HG03575 (cell line): ENCODE data around the gene C2CD4C.
"Not testable (repeated sequence)": the region's sequence is repeated elsewhere in the genome, so short reads cannot be mapped to it uniquely, and the experiment has no call there.

ENCODE experiments used
- ATAC-seq: cut with Tn5 transposase; IDR thresholded peaks from one replicate; pipeline ENCODE4 v1.9.1; 2021; ENCODE audit not compliant: unreplicated experiment, insufficient number of reproducible peaks, low FRiP score; ENCODE audit errors: extremely low read depth

The C2CD4C gene

DNA sequence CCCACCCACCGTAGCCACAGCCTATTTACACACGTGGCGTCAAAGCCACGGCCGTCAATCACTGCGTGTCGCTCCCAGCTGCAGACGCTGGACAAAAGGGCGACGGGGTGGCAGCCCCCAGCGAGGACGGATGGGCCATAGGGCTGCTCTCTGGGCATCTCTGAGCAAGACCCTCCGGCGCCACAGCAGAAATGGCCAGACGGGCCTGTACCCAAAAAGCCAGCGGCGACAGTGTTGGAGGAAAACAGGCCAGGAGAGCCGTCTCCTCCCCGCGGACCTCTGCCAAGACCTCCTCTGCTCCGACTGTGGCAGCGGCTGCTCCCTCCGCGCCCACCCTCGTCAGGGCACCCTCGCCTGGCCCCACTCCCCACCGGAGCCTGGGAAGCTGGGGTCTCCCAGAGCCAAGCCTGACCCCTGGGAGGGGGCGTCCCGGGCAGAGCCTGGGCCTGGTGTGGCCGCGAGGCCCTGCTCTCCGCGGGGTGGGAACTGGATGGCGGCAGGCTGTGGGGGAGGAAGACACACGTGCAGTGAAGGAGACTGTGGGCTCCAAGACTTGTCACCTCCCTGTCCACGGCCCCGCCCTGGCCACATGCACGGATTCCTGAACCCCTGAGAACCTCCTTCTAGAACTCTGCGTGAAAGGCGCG is 2.7 kb downstream of the C2CD4C start:
- ATAC-seq, result no peak

DNA sequence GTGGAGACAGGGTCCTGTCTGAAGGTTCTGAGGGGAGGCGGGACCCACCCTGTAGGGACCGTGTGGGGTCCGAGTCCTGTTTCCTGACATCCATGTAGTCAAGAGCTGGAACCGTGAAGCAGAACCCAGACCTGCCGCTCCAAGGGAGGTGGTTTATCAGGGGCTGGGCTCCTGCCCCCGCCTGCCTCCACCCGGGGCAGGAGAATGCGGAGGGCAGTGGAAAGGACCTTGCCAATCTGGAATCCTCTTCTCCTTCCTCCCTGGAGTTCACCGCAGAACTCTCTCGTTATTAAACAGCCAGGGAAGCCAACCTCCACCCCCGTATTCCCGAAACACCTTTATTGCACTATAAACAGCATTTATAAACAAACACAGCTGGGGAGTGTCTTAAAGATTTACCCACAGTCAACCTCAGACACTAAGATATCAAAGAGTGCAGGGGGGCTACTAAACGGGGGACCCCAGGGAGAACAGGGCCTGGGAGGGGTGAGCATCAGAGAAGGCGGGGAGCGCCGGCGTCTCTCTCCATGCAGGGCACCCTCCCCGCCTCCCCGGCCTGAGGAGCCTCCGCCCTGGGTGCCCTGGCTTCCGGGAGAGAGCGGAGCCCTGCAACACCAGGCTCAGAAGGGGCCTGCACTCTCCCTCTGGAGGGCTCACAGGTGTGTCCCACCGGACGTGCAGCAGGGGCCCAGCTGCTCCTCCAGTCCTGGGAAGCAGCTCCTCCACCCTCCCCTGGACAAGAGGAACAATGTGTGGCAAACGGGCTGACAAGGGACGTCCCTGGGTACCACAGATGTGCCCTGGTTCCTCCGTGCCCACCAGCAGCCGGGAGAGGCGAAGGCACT is 3.6 kb downstream of the C2CD4C start:
- no peak for ATAC-seq

DNA sequence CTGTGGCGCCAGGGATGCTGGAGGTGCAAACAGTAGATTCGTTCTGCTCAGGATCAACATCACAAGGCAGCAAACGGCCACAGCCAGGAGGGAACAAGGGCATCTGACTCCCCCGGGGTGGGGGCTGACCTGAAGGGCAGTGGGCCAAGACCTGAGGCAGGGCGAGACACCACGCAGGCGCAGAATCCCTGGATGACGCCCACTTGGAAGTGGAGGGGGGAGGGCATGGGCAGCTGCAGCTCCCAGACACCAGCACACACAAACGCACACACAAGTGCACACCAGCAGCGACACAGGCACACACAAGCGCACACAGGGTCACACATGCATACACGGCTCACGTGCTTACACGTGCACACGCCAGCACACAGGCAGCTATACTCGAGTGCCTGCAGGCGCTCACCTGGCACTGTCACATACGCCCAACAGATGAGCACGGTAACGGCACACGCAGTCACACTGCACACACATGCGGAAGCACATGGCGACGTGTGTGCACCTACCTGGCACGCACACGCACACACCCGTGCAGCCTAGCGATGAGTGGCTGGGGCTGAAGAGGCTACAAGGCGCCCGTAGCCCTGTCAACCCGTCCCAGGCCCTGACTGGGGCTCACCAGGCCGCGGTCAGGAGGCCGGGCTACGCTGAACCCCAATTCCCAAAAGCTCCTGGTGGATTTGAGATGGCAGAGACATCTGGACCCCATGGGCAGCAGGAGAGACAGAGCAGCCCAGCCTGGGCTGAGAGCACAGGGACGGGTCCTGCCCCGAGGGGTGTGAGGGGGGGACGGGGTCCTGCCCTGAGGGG is 5.5 kb downstream of the C2CD4C start:
- no peak for ATAC-seq

GRCh38 chr19:402786-403185 is 6.2 kb downstream of the C2CD4C start:
- ATAC-seq, result no peak

DNA sequence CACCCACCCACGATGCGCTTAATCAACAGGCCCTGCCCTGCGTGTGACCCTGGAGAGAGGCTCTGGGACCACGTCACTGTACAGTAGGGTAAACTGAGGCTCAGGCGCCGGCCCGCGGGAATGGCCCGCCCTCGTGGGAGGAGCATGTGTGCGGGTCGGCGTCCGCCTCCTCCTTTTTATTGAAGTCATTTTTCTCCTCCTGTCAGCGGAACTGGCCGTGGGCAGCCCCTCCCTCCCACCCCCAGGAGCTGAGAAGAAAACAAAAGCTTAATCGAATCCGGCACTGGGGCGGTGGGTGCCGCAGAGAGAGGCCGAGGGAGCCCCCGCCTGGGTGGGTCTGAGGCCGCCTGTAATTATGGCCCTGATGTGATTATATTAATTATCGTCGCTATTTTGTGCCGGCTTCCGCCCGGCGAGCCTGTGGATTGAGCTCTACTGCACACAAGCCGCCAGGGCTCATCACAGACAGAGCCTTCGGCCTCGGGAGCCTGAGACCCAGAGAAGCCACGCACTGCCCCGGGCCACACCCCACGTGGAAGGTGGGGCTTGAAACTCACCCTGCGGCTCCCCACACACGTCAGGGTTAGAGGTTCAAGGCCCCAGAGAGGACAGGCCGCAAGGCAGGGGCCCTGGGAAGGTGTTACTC is 7.0 kb downstream of the C2CD4C start:
- ATAC-seq, result no peak

DNA sequence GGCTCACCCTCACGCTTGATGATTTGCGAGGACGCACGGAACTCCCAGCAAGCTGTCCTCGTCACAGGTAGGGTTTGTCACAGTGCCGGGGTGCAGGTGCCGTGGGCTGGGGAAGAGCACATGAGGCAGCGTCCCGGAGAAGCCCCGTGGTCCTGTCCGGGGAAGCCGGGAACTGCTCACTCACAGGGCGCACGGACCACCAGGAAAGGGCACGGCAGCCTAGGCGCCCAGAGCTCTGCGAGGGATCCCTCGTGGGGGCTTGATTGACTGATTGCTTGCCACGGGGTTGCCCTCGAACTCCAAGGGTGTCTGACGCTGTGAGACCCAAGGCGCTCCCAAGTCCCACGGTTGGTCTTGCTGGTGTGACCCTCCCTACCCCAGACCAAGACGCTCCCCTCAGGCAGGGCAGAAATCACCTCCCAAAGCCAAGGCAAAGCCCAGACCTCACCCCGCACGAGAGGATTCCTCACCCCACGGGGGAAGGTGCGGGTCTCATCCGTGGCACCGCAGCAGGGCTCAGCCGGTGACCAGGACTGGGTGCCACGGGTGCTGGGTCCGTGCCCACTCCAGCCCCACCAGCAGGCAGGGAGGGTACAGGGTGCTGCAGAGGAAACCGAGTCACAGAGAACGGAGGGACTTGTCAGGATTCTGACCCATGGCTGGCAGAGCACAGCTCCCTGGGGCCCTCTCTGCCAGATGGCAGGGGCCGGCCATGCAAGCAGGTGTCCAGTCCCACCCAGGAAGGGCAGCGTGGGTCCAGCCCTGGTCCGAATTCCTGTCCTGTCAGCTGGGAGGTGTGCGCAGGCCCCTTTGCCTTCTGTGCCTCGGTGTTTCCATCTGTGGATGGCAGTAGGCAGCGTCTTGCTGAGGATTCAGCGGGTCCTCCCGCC is 7.7 kb downstream of the C2CD4C start:
- no peak for ATAC-seq

- no peak for ATAC-seq
Observed at GRCh38 chr19:399370-399769, 9.6 kb downstream of the C2CD4C start.

DNA sequence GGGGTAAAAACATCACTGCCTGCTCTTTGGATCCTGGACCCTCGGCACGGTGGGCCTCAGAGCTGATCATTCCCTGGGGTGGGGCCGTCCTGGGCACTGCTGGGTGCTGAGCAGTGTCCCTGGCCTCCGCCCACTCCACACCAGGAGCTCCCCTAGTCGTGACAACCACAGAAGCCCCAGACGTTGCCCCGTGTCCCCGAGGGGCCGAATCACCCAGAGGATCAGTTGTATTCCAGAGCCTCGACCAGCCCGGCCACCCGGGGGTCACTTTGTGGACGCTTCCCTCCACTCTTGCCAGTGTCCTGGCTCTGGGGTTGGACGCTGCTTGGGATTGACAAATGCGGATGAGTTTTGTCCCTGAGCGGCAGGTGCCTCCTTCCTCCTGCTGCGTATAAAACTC is 10.2 kb downstream of the C2CD4C start:
- no peak for ATAC-seq

DNA sequence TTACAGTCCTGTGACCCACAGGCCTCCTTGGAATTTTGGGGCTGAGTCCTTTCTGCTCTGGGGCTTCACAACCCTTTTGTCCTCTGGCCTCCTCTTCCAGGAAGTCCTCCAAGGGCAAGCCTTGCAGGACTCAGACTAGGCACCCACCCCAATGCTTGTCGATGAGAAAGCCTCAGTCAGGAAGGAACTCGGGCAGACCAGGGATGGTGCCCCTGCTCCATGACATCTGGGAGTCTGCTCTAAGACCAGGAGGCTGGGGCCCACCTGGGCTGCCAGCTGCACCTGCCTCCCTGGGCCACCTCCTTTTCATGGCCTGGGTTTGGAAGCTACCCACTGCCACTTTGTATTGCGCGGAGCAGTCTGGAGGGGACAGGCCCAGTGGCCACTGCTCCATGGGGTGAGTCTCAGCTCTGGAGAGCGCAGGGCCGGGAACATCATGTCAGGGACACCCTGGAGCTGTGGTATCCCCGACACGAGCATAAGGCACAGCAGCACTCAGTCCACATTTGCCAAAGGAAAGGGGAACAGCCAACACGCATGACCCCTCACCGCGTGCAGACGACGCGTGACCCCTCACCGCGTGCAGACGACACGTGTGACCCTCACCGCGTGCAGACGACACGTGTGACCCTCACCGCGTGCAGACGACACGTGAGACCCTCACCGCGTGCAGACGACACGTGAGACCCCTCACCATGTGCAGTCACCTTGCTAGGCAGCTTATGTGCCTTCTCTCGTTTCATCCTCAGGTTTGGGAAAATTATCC is 10.8 kb downstream of the C2CD4C start:
- ATAC-seq, result no peak

DNA sequence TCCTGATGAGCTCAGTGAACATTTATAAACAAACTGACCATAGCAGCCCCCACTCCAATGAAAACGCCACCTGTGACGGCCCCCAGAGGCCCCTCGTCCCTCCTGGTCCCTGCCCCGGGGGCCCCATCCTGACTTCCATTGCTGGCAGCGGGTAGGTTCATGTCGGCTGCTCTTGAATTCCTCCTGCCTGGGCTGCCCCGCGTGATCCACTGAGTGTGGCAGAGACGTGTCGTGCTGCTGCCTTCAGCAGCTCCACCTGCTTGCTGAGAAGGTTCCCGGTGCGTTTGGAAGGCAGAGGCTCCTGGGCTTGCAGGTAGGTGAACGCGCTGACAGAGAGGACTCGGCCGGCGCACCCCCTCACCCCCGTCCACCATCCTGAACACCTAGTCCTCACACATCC is 11.6 kb downstream of the C2CD4C start:
- no peak for ATAC-seq

DNA sequence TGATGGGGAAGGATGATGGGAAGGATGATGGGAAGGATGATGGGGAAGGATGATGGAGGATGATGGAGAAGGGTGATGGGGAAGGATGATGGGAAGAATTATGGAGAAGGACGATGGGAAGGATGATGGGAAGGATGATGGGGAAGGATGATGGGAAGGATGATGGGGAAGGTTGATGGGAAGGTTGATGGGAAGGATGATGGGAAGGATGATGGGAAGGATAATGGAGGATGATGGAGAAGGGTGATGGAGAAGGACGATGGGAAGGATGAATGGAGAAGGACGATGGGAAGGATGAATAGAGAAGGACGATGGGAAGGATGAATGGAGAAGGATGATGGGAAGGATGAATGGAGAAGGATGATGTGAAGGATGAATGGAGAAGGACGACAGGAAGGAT is 13.5 kb downstream of the C2CD4C start:
- no peak for ATAC-seq

GRCh38 chr19:394857-395256 is 14.1 kb downstream of the C2CD4C start:
- ATAC-seq, result not testable (repeated sequence)

GRCh38 chr19:393560-393959 is 15.4 kb downstream of the C2CD4C start:
- ATAC-seq, result not testable (repeated sequence)

GRCh38 chr19:392375-392970 is 16.5 kb downstream of the C2CD4C start:
- ATAC-seq, result no peak

DNA sequence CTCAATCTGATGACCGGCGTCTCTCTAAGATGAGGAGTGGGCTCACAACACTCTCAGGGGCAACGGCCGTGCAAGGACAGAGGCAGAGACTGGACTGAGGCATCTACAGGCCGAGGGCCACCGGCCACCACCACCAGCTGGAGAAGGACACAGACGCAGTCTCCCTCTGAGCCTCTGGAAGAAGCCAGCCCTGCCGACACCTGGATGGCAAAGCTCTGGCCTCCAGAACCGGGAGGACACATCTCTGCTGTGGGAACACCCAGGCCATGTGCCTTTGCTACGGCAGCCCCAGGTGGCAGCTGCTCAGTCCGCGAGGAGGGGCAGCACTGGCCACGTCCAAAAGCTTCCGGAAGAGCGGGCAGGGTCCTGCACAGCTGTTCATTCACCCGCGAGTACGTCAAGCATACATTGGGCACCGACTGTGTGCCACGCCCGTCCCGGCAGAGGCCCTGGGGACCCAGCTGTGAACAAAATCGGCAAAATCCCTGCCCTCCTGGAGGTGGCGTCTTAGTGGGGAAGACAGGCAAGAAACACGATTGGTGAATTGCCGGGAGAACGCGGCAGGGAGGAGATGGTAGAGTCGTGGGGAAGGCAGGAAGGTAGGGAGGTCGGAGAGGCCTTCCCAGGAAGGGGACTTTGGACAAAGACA is 17.1 kb downstream of the C2CD4C start:
- ATAC-seq, result no peak

GRCh38 chr19:391207-391557 is 17.8 kb downstream of the C2CD4C start:
- ATAC-seq, result no peak
